ENCODE results near the gene OSBPL10.

The OSBPL10 gene

GRCh38 chr3:31661286-31661685, 319.8 kb downstream of the OSBPL10 start:
- DNase-seq (ENCODE audit: low spot score): no peak

- no peak for DNase-seq (ENCODE audit: low spot score)
Measured at GRCh38 chr3:31659246-31659645, 321.8 kb downstream of the OSBPL10 start.

DNA sequence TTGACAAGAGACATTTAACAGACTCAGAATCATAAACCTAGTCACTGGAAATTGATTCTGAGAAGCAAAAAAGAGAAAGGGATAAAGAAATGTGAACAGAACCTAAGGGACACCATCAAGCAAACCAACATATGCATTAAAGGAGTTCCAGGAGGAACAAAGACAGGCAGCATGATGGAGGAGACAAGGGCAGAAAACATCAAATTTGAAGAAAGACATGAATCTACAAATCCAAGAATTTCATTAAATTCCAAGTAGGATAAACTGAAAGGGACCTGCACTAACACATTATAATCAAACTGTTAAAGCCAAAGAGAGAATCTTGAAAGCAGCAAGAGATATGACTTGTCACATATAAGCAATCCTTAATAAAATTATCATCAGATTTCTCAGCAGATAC, 326.1 kb downstream of the OSBPL10 start:
- DNase-seq (ENCODE audit: low spot score): no peak

DNA sequence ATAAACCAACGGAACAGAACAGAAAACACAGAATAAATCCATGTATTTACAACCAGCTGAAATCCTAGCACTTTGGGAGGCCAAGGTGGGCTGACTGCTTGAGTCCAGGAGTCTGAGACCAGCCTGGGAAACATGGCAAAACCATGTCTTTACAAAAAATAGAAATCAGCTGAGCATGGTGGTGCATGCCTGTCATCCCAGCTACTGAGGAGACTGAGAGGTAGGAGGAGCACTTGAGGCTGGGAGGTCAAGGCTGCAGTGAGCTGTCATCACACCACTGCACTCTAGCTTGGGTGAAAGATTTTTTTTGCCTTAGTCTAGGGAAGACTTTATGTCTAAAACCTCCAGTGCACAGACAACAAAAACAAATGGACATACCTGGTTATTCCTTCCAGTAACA, 327.6 kb downstream of the OSBPL10 start:
- no peak for DNase-seq (ENCODE audit: low spot score)

GRCh38 chr3:31652296-31652695, 328.8 kb downstream of the OSBPL10 start:
- DNase-seq (ENCODE audit: low spot score): no peak

DNA sequence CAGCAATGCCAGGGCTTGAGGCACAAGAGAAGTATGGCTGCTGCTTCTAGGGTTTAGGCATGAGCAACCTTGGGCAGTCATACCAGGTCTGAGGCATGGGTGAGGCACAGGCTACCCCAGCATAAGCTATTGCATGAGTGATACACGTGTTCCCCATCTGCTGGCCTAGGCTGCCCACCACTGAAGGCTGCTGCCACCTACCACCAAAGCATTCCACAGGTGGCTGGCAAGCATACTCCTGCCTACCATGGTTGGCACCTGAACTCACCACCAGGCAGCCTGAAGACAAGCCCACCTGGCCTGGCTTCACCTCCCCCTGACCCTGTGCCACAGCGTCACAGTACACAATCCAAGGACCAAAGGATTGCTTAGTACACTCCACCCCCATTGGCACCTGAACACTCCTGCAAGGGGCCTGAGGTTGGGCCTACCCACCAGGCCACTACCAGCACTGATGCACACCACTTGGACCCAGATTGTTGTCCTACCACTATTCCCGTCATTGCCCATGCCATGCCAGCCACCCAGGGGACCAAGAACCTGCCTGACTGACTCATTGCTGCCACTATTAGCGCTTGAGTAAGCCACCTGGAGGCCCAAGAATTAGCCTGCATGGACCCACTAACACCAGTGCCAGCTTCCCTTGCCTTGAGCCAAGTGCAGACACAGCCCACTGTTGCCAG, 332.6 kb downstream of the OSBPL10 start:
- no peak for DNase-seq (ENCODE audit: low spot score)

DNA sequence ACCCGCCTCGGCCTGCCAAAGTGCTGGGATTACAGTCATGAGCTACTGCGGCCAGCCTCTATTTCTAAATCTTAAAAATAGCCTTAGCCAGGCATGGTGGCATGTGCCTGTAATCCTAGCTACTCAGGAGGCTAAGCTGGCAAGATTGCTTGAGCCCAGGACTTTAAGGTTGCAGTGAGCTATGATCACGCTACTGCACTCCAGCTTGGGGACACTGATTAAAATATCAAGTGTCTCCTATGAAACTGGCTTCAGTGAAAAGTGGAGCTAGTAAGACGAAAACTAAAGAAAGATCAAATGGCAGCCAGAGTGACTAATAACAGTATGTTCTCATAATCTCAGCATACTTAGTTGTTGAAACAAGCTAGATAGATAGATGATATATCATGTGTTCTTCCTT, 335.8 kb downstream of the OSBPL10 start:
- no peak for DNase-seq (ENCODE audit: low spot score)

DNA sequence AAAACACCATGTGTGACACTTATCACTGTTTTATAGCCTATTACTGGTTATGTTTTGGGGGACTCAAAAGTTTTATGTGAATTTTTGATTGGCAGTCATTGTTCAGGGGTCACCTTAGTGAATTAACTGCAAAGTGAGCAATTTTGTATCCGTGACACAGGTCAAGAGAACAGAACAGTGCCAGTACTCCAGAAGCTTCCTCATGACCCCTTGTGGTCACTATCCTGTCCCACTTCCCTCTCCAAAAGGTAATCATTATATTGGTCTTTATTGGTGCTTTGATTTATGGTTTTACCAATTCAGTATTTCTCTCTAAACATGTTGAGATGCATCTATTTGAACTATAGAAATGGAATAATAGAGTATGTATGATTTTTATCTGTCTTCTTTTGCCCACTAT, 341.2 kb downstream of the OSBPL10 start:
- no peak for DNase-seq (ENCODE audit: low spot score)

DNA sequence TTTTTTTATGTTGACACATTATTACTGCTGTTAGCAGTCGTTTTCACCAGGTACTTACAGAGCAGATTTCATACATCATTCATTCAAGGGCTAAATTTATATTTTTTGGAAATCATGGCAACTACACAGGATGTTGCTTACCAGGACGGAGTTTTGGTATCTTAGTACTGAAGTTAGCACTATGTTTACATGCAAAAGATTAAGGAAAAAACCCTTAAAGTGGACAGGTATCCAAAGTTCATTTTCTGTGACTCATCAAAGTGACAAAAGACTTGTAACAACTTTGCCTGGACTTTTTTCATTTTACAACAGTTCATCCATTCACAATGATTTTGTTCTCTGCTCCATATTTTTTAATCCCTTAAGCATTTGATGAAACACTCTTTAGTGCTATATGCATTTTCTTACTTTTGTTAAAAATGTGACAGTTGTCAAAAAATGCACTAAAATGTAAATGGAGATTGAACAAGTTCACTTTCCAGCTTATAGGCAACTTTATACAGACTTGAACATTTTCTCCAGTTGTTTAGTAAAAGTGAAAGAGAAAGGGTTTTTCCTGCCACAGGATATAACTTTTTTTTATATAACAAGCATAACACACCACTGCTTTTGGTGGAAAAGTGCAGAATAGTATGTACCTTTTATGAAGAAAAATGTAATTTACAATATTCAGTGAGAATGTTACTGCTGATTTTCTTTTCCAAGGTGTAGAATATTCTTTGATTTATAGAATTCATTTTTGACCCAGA, 344.2 kb downstream of the OSBPL10 start:
- DNase-seq (ENCODE audit: low spot score): no peak

DNA sequence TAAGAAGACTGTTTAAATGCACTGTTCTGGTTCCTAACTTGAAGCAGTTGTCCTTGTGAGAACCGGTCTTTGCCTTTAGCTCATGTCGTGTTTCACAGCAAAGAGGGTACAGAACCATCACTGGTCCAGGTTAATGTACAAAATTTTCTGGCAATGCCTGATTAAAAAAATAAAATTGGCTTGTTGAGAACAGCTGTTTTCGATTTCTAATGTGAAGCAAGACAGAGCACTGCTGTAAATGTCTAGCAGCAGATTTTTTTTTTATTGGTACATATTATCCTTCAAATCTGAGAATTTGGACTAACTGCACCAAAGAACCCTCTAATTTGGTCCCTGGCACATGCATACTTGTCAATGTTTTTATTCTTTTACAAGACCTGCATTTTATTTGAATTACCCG, 345.0 kb downstream of the OSBPL10 start:
- DNase-seq (ENCODE audit: low spot score): no peak

DNA sequence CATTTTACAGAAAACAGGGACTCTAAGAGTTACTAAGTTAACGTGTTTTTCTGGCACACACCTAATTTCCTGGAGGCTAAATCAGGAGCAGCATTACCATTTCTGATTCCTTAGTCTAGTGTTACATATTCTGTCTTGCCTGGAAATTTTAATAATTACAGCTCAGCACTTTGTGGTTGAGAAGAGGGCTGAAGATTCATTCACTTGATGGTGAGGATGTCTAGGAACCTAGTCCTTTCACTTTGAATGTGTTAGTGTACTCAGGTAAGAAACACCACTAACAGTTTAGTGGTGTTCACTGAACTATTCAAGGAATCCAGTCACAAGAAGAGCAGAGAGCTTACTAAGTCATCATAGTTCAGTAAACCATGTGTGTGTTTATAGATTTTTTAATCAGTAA, 345.5 kb downstream of the OSBPL10 start:
- DNase-seq (ENCODE audit: low spot score): no peak

DNA sequence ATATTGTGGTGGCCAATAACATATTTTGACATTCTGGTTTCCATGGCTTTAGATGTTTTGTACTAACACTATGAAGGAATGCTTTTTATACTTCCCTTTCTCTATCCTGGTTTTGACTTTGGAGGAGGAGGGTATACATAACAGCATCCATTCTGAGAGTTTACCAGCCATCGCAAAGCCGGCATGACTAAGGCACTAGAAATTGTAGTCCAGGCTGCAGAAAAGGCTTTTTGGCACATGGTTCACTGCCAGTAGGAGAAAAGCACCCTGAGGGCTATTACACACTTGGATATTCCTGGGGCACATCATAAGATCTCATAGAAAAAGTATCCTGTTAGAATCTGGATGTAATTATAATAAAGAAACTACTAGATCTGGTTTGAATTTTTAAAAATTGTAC, 346.6 kb downstream of the OSBPL10 start:
- no peak for DNase-seq (ENCODE audit: low spot score)

DNA sequence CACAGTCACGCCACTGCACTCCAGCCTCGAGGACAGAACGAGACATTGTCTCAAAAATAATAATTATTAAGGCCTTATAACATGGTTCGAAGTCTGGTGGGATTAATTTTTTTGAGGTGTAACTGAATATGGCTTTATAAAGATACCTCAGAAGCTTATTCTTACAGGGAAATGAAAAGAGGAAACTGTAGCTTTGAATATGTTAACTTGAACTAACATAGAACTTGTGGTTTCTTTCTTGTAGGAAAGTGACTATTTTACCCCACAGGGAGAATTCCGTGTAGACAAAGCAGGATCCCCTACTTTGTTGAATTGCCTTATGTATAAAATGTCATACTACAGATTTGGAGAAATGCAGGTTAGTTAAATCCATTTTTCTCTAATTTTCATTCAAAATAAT, 352.0 kb downstream of the OSBPL10 start:
- DNase-seq (ENCODE audit: low spot score): no peak

GRCh38 chr3:31625358-31625757, 355.7 kb downstream of the OSBPL10 start:
- DNase-seq (ENCODE audit: low spot score): no peak

DNA sequence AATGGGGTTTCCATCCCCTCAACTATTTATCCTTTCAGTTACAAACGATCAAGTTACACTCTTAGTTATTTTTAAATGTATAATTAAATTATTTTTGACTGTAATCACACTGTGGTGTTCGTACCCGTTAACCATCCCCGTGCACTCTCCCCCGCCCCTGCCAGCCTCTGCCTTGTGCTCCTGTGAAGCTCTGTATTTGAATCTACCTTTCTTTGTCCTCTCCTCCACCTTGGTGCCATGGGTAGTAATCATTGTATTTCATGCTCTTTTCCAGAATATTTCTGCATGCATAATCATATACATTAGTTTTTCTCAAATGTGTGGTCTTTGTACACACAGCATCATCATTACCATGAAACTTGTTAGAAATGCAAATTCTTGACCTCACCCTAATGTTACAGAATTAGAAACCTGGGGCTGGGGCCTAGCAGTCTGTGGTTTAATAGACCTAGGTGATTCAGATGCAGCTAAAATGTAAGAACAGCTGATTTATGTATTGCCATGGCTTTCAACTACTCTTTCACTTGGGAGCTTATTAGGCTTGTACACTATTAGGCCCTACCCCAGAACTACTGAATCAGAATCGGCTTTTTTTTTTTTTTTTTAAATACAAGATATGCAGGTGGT, 356.9 kb downstream of the OSBPL10 start:
- DNase-seq (ENCODE audit: low spot score): no peak

DNA sequence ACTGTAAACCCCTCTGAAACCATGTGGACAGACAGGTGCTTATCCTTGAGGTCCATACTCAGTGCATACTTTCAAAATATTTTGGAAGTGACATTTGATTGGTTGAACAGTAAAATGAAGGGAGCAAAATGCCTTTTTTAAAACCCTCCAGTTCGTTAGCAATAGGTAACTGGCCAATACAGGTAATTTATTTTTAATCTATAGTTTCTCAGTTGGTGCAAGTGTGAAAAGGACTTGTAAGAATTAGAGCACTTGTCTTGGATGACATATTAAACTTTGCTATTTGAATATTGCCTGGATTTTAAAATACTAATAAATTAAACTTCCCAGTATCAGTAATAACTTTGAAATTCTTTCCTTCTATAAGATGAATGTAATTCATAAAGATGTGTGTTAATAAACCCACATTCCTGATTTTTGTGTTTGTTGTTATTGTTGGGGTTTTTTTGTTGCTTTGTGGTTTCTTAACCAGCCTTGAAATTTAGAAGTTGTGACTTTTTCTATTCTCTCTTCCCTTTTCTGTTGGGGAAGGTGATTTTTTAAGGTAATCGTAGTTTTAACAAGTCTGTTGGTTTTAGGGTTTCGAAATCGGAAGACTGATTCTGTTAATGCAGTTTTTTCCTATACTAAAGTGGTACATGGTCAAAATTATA, 358.3 kb downstream of the OSBPL10 start:
- DNase-seq (ENCODE audit: low spot score): no peak

GRCh38 chr3:31621314-31621713, 359.7 kb downstream of the OSBPL10 start:
- no peak for DNase-seq (ENCODE audit: low spot score)

- DNase-seq (ENCODE audit: low spot score): no peak
Measured at GRCh38 chr3:31620656-31621055, 360.4 kb downstream of the OSBPL10 start.

GRCh38 chr3:31616711-31617110, 364.4 kb downstream of the OSBPL10 start:
- DNase-seq (ENCODE audit: low spot score): no peak

GRCh38 chr3:31615071-31615875, 365.8 kb downstream of the OSBPL10 start:
- DNase-seq (ENCODE audit: low spot score): no peak

DNA sequence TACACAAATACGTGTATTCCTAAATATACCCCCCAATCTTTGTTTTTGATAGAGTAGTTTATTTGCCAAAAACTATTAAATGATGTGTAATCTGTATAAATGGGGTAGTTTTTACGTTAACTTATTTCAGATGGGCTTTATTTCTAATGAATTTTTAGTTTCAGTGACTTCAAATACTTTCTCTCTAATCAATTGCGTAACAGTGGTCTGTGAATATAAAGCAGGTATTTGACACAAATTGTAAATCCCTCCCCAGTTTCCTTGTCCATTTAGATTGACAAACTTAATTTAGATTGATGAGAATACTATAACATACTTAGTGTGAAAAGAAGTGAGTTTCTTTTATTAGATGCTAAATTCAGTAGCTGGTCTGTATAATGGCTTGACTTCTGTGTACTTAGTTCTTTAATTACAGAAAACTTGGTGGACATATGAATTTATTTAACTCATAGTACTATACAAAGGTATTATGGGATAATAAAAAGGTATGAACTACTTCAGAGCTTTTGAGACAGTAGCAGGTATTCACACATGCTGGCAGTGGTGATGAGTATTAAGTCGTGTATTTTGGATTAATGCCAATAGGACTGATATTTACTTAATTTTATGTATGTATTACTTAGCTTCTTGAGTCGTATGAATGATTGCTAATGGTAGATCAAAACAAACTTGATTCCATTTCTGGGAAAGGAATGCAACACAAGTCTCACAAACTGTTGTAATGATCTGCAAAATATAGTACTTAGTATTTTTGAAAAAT, 366.7 kb downstream of the OSBPL10 start:
- DNase-seq (ENCODE audit: low spot score): no peak

Measured in germinal center (tissue), 1 donor.